HCT116 (cell line): Measurements from ENCODE around the gene UBE2J2. TPM values are rescaled to one million over a fixed set of nuclear protein-coding genes. Genes with fewer than 3 reads are reported as not detected.

Experiments
- ATAC-seq: fragments of 200-7000 bp; cut with Tn5 transposase; 2 replicates; pipeline ENCODE4 v1.9.1; 2020; ENCODE audit warnings: mild to moderate bottlenecking, moderate library complexity
- BruUV-seq: library from RNA; stranded (reverse); fragments of 400-500 nt; replicated peaks from 2 replicates; lab custom pipeline; 2021; lab: Mats Ljungman, UMichigan
- CTCF ChIA-PET: fragments of 300-600 bp; sonication (Branson Sonifier 250); formaldehyde crosslinking; loops from one replicate; lab custom pipeline; 2021; ENCODE audit warnings: antibody characterized with exemption; lab: Charles Lee
- POLR2A ChIA-PET: fragments of 300-600, 350-600 bp; sonication (Branson Sonifier 250); formaldehyde crosslinking; loops from one replicate; lab custom pipeline; 2021; ENCODE audit warnings: antibody characterized with exemption; lab: Charles Lee
- RAD21 ChIA-PET, 2 experiments: fragments of 300-600 bp; sonication (Branson Sonifier 250); formaldehyde crosslinking; loops; one replicate each; lab custom pipeline; 2023; ENCODE audit warnings: low total read pairs in 2 of 2; ENCODE audit not compliant: uncharacterized antibody in 2 of 2, unreplicated experiment in 2 of 2, low non-redundant PET in 1 of 2; lab: Charles Lee
- DNase-seq: peaks from one replicate; pipeline ENCODE4 v3.0.0-alpha.2; 2010; ENCODE audit warnings: low read depth, low spot score
- H2AFZ ChIP-seq: fragments of 200-600 bp; shearing (Covaris generic), sonication (generic); 2 replicates; pipeline ENCODE4 v1.6.1; 2017; ENCODE audit warnings: low read depth, mixed run types, mixed read lengths, antibody characterized with exemption, low read length; ENCODE audit not compliant: poor library complexity, severe bottlenecking
- H3K27ac ChIP-seq: 2 replicates; pipeline ENCODE4 v1.5.1; 2012; ENCODE audit warnings: low read depth, low read length
- H3K27me3 ChIP-seq: fragments of 200-600 bp; sonication (generic); 2 replicates; pipeline ENCODE4 v1.6.1; 2016; ENCODE audit warnings: mixed run types, low read length, mixed read lengths; ENCODE audit not compliant: insufficient read depth
- H3K36me3 ChIP-seq, 2 experiments: fragments of 200-500 bp in 1 of 2; fragments of 200-600 bp in 1 of 2; sonication (Bioruptor generic) in 1 of 2; sonication (generic) in 1 of 2; 2 replicates each; pipeline versions ENCODE4 v1.5.1 to v1.6.1; 2014 to 2016; ENCODE audit warnings: low read length in 2 of 2, inconsistent platforms in 1 of 2, mixed read lengths in 1 of 2, mixed run types in 1 of 2; ENCODE audit not compliant: insufficient read depth in 2 of 2, control insufficient read depth in 1 of 2
- H3K4me1 ChIP-seq, 2 experiments: fragments of 200-600 bp in 1 of 2; sonication (generic) in 1 of 2; 2 replicates each; pipeline versions ENCODE4 v1.5.1 to v1.6.1; 2012 to 2017; ENCODE audit warnings: low read length in 2 of 2, inconsistent platforms in 1 of 2, mild to moderate bottlenecking in 1 of 2, mixed read lengths in 1 of 2, mixed run types in 1 of 2, moderate library complexity in 1 of 2; ENCODE audit not compliant: insufficient read depth in 2 of 2, control insufficient read depth in 1 of 2
- H3K4me2 ChIP-seq: fragments of 200-600 bp; sonication (generic); 2 replicates; pipeline ENCODE4 v1.6.1; 2017; ENCODE audit warnings: mixed run types, low read length, mixed read lengths
- H3K4me3 ChIP-seq, 2 experiments: fragments of 200-600 bp in 1 of 2; sonication (generic) in 1 of 2; replicated peaks in 1 of 2; 2 replicates each; pipeline ENCODE4 v1.5.1; 2011 to 2016; ENCODE audit warnings: low read length in 2 of 2, control low read depth in 1 of 2, low read depth in 1 of 2, mild to moderate bottlenecking in 1 of 2, mixed read lengths in 1 of 2, mixed run types in 1 of 2
- H3K79me2 ChIP-seq: fragments of 200-600 bp; sonication (generic); 2 replicates; pipeline ENCODE4 v1.6.1; 2017; ENCODE audit warnings: mild to moderate bottlenecking, mixed run types, low read length, moderate library complexity, mixed read lengths; ENCODE audit not compliant: insufficient read depth
- H3K9ac ChIP-seq: fragments of 200-600 bp; sonication (generic); 2 replicates; pipeline ENCODE4 v1.6.1; 2016; ENCODE audit warnings: low read length, mixed read lengths
- H3K9me2 ChIP-seq: fragments of 200-600 bp; sonication (generic), shearing (Covaris generic); 2 replicates; pipeline ENCODE4 v1.6.1; 2017; ENCODE audit warnings: mixed run types, mild to moderate bottlenecking, moderate library complexity; ENCODE audit not compliant: insufficient read depth
- H3K9me3 ChIP-seq, 2 experiments: fragments of 200-500 bp in 1 of 2; fragments of 200-600 bp in 1 of 2; sonication (Bioruptor generic) in 1 of 2; sonication (generic) in 1 of 2; 2 replicates each; pipeline ENCODE4 v1.6.1; 2014 to 2017; ENCODE audit warnings: low read length in 2 of 2, mixed read lengths in 2 of 2, inconsistent platforms in 1 of 2, low read depth in 1 of 2, mild to moderate bottlenecking in 1 of 2, mixed run types in 1 of 2, moderate library complexity in 1 of 2; ENCODE audit not compliant: control insufficient read depth in 1 of 2, insufficient read depth in 1 of 2
- H4K20me1 ChIP-seq: fragments of 200-600 bp; sonication (generic), shearing (Covaris generic); 2 replicates; pipeline ENCODE4 v1.6.1; 2017; ENCODE audit warnings: mixed run types, mild to moderate bottlenecking, moderate library complexity; ENCODE audit not compliant: insufficient read depth
- EZH2phosphoT487 ChIP-seq: fragments of 200-600 bp; IDR thresholded peaks from 2 replicates; pipeline ENCODE4 v1.6.1; 2018; ENCODE audit warnings: antibody characterized with exemption, borderline replicate concordance
- POLR2AphosphoS5 ChIP-seq: IDR thresholded peaks from 2 replicates; pipeline ENCODE4 v1.6.1; 2011; ENCODE audit warnings: mild to moderate bottlenecking, low read depth, low read length, moderate library complexity
- RAD21 ChIP-seq: IDR thresholded peaks from 2 replicates; pipeline ENCODE4 v1.6.1; 2012; ENCODE audit warnings: low read depth, mild to moderate bottlenecking
- SRF ChIP-seq: IDR thresholded peaks from 2 replicates; pipeline ENCODE4 v1.6.1; 2012; ENCODE audit warnings: low read depth
- intact Hi-C: fragments of 100-400 bp; cut with micrococcal nuclease; formaldehyde crosslinking; loops from 2 replicates; pipeline ENCODE4 v1.10.0; 2022
- total RNA-seq: library from RNA; stranded (reverse); gene quantifications from one replicate; pipeline ENCODE4 v1.2.1, GENCODE V29; 2021; ENCODE audit not compliant: unreplicated experiment
- TF ChIP-seq, protein P1 (sequence below): IDR thresholded peaks from 2 replicates; pipeline ENCODE4 v1.6.1; 2012; ENCODE audit warnings: low read depth

Gene UBE2J2
- total RNA-seq, 1 experiment from 2014 or later: 67.7 TPM

DNA sequence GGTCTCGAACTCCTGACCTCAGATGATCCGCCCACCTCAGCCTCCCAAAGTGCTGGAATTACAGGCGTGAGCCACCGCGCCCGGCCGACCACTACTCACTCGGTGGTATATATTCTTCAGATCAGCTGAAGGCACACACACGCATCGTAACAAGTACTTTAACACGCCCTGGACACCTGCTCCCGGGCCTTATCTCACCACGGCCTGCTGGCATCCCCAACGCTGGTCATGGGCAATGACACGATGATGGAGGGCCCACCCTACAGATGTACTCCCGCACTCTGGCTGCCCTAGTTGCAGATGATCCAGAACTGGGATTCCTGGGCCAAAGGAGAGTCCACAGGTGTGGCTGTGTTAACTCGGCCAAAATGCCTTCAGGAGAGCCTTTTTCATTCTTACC is 11.6 kb downstream of the UBE2J2 start:
- H3K27ac ChIP-seq: no peak overlapping the region
- DNase-seq: no peak
- ChIA-PET POLR2A (no interaction called here), CTCF (no interaction called here), RAD21 (no interaction called here)
- no peaks in the 10 kb centered on the region for H3K27me3 ChIP-seq
- no peak overlapping the region for H2AFZ ChIP-seq
- TF ChIP-seq SRF (no peak), RAD21 (no peak), POLR2AphosphoS5 (no peak), EZH2phosphoT487 (no peak)
- TF ChIP-seq, protein P1, sequence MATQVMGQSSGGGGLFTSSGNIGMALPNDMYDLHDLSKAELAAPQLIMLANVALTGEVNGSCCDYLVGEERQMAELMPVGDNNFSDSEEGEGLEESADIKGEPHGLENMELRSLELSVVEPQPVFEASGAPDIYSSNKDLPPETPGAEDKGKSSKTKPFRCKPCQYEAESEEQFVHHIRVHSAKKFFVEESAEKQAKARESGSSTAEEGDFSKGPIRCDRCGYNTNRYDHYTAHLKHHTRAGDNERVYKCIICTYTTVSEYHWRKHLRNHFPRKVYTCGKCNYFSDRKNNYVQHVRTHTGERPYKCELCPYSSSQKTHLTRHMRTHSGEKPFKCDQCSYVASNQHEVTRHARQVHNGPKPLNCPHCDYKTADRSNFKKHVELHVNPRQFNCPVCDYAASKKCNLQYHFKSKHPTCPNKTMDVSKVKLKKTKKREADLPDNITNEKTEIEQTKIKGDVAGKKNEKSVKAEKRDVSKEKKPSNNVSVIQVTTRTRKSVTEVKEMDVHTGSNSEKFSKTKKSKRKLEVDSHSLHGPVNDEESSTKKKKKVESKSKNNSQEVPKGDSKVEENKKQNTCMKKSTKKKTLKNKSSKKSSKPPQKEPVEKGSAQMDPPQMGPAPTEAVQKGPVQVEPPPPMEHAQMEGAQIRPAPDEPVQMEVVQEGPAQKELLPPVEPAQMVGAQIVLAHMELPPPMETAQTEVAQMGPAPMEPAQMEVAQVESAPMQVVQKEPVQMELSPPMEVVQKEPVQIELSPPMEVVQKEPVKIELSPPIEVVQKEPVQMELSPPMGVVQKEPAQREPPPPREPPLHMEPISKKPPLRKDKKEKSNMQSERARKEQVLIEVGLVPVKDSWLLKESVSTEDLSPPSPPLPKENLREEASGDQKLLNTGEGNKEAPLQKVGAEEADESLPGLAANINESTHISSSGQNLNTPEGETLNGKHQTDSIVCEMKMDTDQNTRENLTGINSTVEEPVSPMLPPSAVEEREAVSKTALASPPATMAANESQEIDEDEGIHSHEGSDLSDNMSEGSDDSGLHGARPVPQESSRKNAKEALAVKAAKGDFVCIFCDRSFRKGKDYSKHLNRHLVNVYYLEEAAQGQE: no peak
- H3K9ac ChIP-seq: no peak overlapping the region
- H3K4me1 ChIP-seq: peaks cover 0 to 5% of the 10 kb centered on the region in 2 experiments; a peak in 1 of 4 replicates
- no TSS peak for BruUV-seq
- H3K4me2 ChIP-seq: no peak overlapping the region
- no peak overlapping the region for H3K4me3 ChIP-seq
- no peak for ATAC-seq
- H3K79me2 ChIP-seq: peaks cover 32% of the 10 kb centered on the region
- H3K9me3 ChIP-seq: no peaks in the 10 kb centered on the region
- H4K20me1 ChIP-seq: no peaks in the 10 kb centered on the region
- H3K9me2 ChIP-seq: no peaks in the 10 kb centered on the region
- intact Hi-C loops: no loop called here
- peaks cover 21 to 49% of the 10 kb centered on the region in 2 experiments; a peak in 3 of 4 replicates for H3K36me3 ChIP-seq
